Thyroid gland (tissue), 4 donors: ENCODE data around the gene FHOD3.

Experiments
- POLR2A ChIP-seq, 2 donors: fragments of 450-650 bp; IDR thresholded peaks; one replicate each; pipeline ENCODE4 v1.6.1; 2017; ENCODE audit warnings: antibody characterized with exemption in 2 of 2, mild to moderate bottlenecking in 2 of 2, moderate library complexity in 1 of 2
- TF ChIP-seq, protein P1 (sequence below), 6 experiments: fragments of 200-600 bp in 3 of 6; fragments of 450-650 bp in 3 of 6; sonication (generic) in 3 of 6; IDR thresholded peaks; one replicate each; pipeline ENCODE4 v1.5.1; 2016 to 2019; ENCODE audit warnings: antibody characterized with exemption in 6 of 6, mild to moderate bottlenecking in 2 of 6, inconsistent platforms in 1 of 6, moderate library complexity in 1 of 6

DNA sequence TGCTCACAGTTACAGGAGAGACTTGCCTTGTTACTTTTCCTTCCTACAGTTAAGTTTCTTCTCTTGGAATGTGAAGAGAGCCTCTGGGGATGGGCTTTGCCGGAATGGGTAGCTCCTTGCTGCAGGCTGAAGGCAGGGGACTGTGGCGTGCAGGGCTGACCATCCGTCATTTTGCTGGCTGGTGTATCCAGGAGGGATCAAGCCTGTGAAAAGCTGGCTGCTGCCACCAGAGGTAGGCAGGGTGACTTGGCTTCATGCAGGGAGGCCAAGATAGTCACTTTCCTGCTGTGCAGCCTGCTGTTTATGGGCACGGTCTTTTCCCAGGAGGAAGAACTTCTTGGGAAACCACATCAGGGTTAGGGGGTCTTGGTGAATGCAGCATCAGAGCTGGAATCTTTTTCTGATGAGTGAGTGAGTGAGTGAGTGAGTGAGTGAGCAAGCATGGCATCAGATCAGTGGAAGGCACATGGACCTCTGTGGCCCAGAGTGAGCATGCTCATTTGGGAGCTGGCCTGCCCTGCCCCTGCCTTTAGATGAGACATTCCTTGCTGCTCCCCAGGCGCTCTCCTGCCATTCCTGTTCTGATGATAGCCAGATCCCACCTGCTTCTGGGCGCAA, 33.0 kb downstream of the FHOD3 start:
- TF ChIP-seq, protein P1, sequence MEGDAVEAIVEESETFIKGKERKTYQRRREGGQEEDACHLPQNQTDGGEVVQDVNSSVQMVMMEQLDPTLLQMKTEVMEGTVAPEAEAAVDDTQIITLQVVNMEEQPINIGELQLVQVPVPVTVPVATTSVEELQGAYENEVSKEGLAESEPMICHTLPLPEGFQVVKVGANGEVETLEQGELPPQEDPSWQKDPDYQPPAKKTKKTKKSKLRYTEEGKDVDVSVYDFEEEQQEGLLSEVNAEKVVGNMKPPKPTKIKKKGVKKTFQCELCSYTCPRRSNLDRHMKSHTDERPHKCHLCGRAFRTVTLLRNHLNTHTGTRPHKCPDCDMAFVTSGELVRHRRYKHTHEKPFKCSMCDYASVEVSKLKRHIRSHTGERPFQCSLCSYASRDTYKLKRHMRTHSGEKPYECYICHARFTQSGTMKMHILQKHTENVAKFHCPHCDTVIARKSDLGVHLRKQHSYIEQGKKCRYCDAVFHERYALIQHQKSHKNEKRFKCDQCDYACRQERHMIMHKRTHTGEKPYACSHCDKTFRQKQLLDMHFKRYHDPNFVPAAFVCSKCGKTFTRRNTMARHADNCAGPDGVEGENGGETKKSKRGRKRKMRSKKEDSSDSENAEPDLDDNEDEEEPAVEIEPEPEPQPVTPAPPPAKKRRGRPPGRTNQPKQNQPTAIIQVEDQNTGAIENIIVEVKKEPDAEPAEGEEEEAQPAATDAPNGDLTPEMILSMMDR (IDR thresholded peaks at IDR 0.05): no peak
- no peak for TF ChIP-seq POLR2A (IDR thresholded peaks at IDR 0.05)
